ENCODE measurements around the gene PDLIM4. TPM values are rescaled to one million over a fixed set of nuclear protein-coding genes. Genes with fewer than 3 reads are reported as not detected.
A peak's percentile ranks its signal among the peaks of the same experiment; 100 is the strongest.

Gene PDLIM4
- polyA plus RNA-seq, 2 of the 4 experiments (the other 2 are of a cell fraction): 0.09 TPM; not detected in 1

DNA sequence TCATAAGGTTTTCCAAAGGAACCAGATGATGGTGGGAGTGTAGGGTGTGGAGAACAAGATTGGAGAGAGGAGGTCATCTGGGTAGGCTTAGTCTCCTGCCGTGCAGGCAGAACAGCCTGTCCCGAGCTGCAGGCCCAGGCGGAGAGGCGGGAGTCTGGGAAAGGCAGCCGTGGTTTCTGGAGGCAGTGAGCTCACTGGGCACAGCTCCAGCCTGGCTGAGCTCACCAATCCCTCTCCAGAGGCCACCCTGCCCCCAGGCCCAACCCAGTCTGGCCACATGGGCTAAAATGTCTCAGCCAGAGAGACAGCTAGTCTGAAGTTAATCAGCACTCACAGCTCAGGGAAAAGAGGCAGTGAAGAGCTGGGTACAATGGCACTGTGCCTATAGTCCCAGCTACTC lies 42.2 kb upstream of the PDLIM4 start:
- CTCF ChIA-PET: interaction anchor here (0.6 to 1.9 kb wide), 7 partner anchors 9 to 242 kb away, joined by 3 to 9 read pairs (median 4); no protein-coding TSS in a partner anchor
- no peak for FAIRE-seq
- peak overlapping the region; percentile 44; the same call in 2 of the 3 replicates for H3K4me2 ChIP-seq

GRCh38 chr5:132218321-132218720 lies 39.2 kb upstream of the PDLIM4 start:
- no peak overlapping the region for H3K4me2 ChIP-seq
- no peak for ATAC-seq
- H3K4me1 ChIP-seq: peaks cover 11% of the 10 kb centered on the region; the same call in 2 of the 3 replicates
- no peak for FAIRE-seq
- H3K4me3 ChIP-seq: no peak overlapping the region
- TF ChIP-seq SREBF2 (IDR thresholded peaks at IDR 0.05) (no peak), HDAC2 (IDR thresholded peaks at IDR 0.05) (no peak), SMC3 (IDR thresholded peaks at IDR 0.05) (no peak), ZFP36 (IDR thresholded peaks at IDR 0.05; ENCODE audit: borderline replicate concordance, partially characterized antibody) (no peak), CHD4 (IDR thresholded peaks at IDR 0.05; ENCODE audit: borderline replicate concordance) (no peak), HOXA7 (CRISPR knock-in tag; IDR thresholded peaks at IDR 0.05) (no peak), CEBPB (IDR thresholded peaks at IDR 0.05) (no peak), HOXB13 (CRISPR knock-in tag; IDR thresholded peaks at IDR 0.05; ENCODE audit: low read depth) (no peak), BHLHE40 (IDR thresholded peaks at IDR 0.05; ENCODE audit: low read depth, low read length) (no peak), HOXB5 (CRISPR knock-in tag; IDR thresholded peaks at IDR 0.05) (no peak), TFCP2L1 (CRISPR knock-in tag; IDR thresholded peaks at IDR 0.05) (no peak), RARB (CRISPR knock-in tag; IDR thresholded peaks at IDR 0.05) (no peak), POLR2A (IDR thresholded peaks at IDR 0.05; ENCODE audit: low read length) (no peak)
- TF ChIP-seq, protein P1, sequence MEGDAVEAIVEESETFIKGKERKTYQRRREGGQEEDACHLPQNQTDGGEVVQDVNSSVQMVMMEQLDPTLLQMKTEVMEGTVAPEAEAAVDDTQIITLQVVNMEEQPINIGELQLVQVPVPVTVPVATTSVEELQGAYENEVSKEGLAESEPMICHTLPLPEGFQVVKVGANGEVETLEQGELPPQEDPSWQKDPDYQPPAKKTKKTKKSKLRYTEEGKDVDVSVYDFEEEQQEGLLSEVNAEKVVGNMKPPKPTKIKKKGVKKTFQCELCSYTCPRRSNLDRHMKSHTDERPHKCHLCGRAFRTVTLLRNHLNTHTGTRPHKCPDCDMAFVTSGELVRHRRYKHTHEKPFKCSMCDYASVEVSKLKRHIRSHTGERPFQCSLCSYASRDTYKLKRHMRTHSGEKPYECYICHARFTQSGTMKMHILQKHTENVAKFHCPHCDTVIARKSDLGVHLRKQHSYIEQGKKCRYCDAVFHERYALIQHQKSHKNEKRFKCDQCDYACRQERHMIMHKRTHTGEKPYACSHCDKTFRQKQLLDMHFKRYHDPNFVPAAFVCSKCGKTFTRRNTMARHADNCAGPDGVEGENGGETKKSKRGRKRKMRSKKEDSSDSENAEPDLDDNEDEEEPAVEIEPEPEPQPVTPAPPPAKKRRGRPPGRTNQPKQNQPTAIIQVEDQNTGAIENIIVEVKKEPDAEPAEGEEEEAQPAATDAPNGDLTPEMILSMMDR (IDR thresholded peaks at IDR 0.05): no peak
- H3K27ac ChIP-seq: no peak overlapping the region
- WGBS (ENCODE audit: missing lambda C conversion rate): 77% methylated on average over 4 of the region's 4 CpGs
- H3K9me3 ChIP-seq: no peaks in the 10 kb centered on the region
- DNase-seq (ENCODE audit: low read depth in 1 of 2, low spot score in 1 of 2): no peak
- CTCF ChIA-PET: interaction anchor here (0.8 to 2.0 kb wide), 3 partner anchors 9 to 54 kb away, joined by 3 to 5 read pairs (median 4); partner anchors contain the start of gene P4HA2
- POLR2A ChIA-PET: no interaction called here

More for the DNA sequence above, 42.2 kb upstream of the PDLIM4 start:
- Histone ChIP-seq H3K4me1 (peaks cover 11% of the 10 kb centered on the region; the same call in 2 of the 3 replicates), H3K4me3 (no peak overlapping the region), H3K27ac (peak overlapping the region; percentile 62 to 64; a peak in 4 of 6 replicates), H3K9me3 (no peaks in the 10 kb centered on the region)
- WGBS (ENCODE audit: missing lambda C conversion rate): 71% methylated on average over 5 of the region's 5 CpGs
- POLR2A ChIA-PET: interaction anchor here (0.7 to 0.9 kb wide), 2 partner anchors 12 to 121 kb away, joined by 3 read pairs; partner anchors contain the start of gene P4HA2
- DNase-seq (ENCODE audit: low read depth in 1 of 2, low spot score in 1 of 2) (peak; percentile 17 to 48), ATAC-seq (peak; percentile 62 to 86)
- no peak for TF ChIP-seq RFX5 (IDR thresholded peaks at IDR 0.05)

DNA sequence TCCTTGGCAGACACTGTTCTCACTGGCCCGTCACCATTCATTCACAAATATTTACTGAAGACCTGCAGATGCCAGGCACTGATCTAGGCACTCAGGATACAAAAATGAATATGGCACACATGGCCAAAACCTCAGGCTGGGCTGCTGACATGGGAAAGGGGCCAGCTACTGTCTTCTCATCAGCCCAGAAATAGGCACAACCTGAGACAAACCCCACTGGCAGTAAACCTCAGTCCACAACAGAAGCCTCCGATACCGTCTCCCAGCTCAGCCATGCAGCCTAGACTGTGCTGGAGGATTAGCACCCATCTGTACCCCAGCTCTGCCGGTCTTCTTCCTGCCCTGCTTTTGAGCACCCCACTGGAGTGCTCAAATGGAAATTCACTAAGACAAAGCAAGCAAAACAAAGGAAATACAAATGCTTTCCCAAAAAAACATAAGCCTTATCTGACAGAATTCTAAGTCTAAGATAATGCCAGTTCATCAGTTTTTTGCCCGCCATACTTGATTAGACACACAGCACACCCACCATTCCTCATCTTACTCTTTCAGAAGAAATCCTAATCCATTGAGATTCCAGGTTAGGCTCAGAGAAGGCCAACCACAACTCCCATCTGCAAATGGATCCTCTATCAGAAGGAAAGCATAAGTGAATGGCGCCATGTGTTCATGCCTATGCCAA lies 38.1 kb upstream of the PDLIM4 start:
- ATAC-seq (no peak), DNase-seq (ENCODE audit: low read depth in 1 of 2, low spot score in 1 of 2) (no peak), FAIRE-seq (no peak)
- ChIA-PET POLR2A (interaction anchor here (0.7 kb wide), 1 partner anchor 11 kb away, joined by 4 read pairs; no protein-coding TSS in a partner anchor), CTCF (interaction anchor here (0.9 to 2.2 kb wide), 4 partner anchors 18 to 154 kb away, joined by 3 to 7 read pairs (median 4); no protein-coding TSS in a partner anchor)
- H3K4me1 ChIP-seq: peaks cover 11% of the 10 kb centered on the region; the same call in 2 of the 3 replicates
- H3K27ac ChIP-seq: no peak overlapping the region
- H3K4me2 ChIP-seq: no peak overlapping the region
- H3K9me3 ChIP-seq: no peaks in the 10 kb centered on the region
- 89% methylated on average over 6 of the region's 6 CpGs for WGBS (ENCODE audit: missing lambda C conversion rate)
- TF ChIP-seq JUNB (IDR thresholded peaks at IDR 0.05): no peak
- TF ChIP-seq MAFK (IDR thresholded peaks at IDR 0.05; ENCODE audit: partially characterized antibody): peak; percentile 59
- no peak for TF ChIP-seq HOXB5 (CRISPR knock-in tag; IDR thresholded peaks at IDR 0.05)
- no peak for TF ChIP-seq TFCP2L1 (CRISPR knock-in tag; IDR thresholded peaks at IDR 0.05)
- TF ChIP-seq CBX8 (IDR thresholded peaks at IDR 0.05): no peak
- no peak overlapping the region for H3K4me3 ChIP-seq

DNA sequence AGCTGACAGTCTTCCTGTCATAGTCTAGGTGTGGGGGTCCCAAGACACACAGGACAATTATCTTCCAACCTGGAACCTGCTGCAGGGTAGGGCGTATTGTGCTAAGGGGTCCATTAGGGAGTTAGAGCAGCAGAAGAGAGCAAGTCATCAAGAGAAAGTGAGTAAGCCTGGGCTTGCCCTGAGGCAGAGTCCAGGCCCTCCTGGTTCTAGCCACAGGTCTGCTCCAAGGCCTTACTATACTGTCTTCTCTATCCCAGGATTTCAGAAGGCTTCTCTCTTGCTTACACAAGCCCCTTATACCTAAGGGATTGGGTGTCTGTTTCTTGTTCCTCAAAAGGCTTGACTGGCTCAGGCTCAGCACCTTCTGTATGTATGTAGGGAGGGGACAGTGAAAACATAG lies 37.5 kb upstream of the PDLIM4 start:
- 81% methylated on average over 1 of the region's 1 CpG for WGBS (ENCODE audit: missing lambda C conversion rate)
- POLR2A ChIA-PET: interaction anchor here (0.7 kb wide), 1 partner anchor 11 kb away, joined by 4 read pairs; no protein-coding TSS in a partner anchor
- FAIRE-seq (no peak), DNase-seq (ENCODE audit: low read depth in 1 of 2, low spot score in 1 of 2) (no peak), ATAC-seq (no peak)
- H3K27ac ChIP-seq: no peak overlapping the region
- CTCF ChIA-PET: interaction anchor here (0.9 to 2.2 kb wide), 5 partner anchors 8 to 155 kb away, joined by 3 to 7 read pairs (median 4); no protein-coding TSS in a partner anchor
- peaks cover 9% of the 10 kb centered on the region; the same call in 2 of the 3 replicates for H3K4me1 ChIP-seq
- no peak overlapping the region for H3K4me3 ChIP-seq
- no peak overlapping the region for H3K4me2 ChIP-seq
- H3K9me3 ChIP-seq: no peaks in the 10 kb centered on the region
- no peak for TF ChIP-seq SREBF2 (IDR thresholded peaks at IDR 0.05)
- TF ChIP-seq RCOR1 (IDR thresholded peaks at IDR 0.05; ENCODE audit: low read depth, low read length): no peak
- no peak for TF ChIP-seq CBX8 (IDR thresholded peaks at IDR 0.05)
- TF ChIP-seq RAD21 (conservative IDR thresholded peaks at IDR 0.05 in 1 of 2, IDR thresholded peaks at IDR 0.05 in 1 of 2): no peak
- no peak for TF ChIP-seq MAFK (IDR thresholded peaks at IDR 0.05; ENCODE audit: partially characterized antibody)
- TF ChIP-seq JUNB (IDR thresholded peaks at IDR 0.05): no peak
- TF ChIP-seq, protein P2, sequence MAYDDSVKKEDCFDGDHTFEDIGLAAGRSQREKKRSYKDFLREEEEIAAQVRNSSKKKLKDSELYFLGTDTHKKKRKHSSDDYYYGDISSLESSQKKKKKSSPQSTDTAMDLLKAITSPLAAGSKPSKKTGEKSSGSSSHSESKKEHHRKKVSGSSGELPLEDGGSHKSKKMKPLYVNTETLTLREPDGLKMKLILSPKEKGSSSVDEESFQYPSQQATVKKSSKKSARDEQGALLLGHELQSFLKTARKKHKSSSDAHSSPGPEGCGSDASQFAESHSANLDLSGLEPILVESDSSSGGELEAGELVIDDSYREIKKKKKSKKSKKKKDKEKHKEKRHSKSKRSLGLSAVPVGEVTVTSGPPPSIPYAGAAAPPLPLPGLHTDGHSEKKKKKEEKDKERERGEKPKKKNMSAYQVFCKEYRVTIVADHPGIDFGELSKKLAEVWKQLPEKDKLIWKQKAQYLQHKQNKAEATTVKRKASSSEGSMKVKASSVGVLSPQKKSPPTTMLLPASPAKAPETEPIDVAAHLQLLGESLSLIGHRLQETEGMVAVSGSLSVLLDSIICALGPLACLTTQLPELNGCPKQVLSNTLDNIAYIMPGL (CRISPR knock-in tag; IDR thresholded peaks at IDR 0.05; ENCODE audit: borderline replicate concordance): no peak
- TF ChIP-seq EHMT2 (IDR thresholded peaks at IDR 0.05; ENCODE audit: low read depth): no peak
- TF ChIP-seq NPAS2 (CRISPR knock-in tag; IDR thresholded peaks at IDR 0.05; ENCODE audit: borderline replicate concordance): no peak
- no peak for TF ChIP-seq PBX3 (IDR thresholded peaks at IDR 0.05)
- TF ChIP-seq FOXS1 (CRISPR knock-in tag; IDR thresholded peaks at IDR 0.05): no peak

All from A549 (cell line).